WTC11 (cell line): ENCODE measurements around the gene HCLS1. TPM values are rescaled to one million over a fixed set of nuclear protein-coding genes. Genes with fewer than 3 reads are reported as not detected.

ENCODE experiments used
- ATAC-seq: fragments of 200-7000 bp; cut with Tn5 transposase; 2 replicates; pipeline ENCODE4 v1.10.0; 2021; ENCODE audit warnings: mild to moderate bottlenecking, moderate library complexity
- CTCF ChIA-PET: fragments of 300-600 bp; sonication (Branson Sonifier 250); formaldehyde crosslinking; loops from one replicate; lab custom pipeline; 2021; ENCODE audit warnings: antibody characterized with exemption; lab: Charles Lee
- POLR2A ChIA-PET: fragments of 350-600 bp; sonication (Branson Sonifier 250); formaldehyde crosslinking; loops from one replicate; lab custom pipeline; 2021; ENCODE audit warnings: antibody characterized with exemption; lab: Charles Lee
- DNase-seq: peaks from one replicate; pipeline ENCODE4 v3.0.0; 2021; ENCODE audit warnings: low spot score
- H3K27ac Mint-ChIP-seq: 2 replicates; pipeline ENCODE4 v1.8.0; 2021; ENCODE audit warnings: mixed read lengths
- H3K27me3 Mint-ChIP-seq: 2 replicates; pipeline ENCODE4 v1.8.0; 2021; ENCODE audit warnings: low read depth, mild to moderate bottlenecking, moderate library complexity, mixed read lengths
- H3K36me3 Mint-ChIP-seq: 2 replicates; pipeline ENCODE4 v1.8.0; 2021; ENCODE audit warnings: mixed read lengths
- H3K4me1 Mint-ChIP-seq: 2 replicates; pipeline ENCODE4 v1.8.0; 2022; ENCODE audit warnings: mixed read lengths
- H3K4me3 Mint-ChIP-seq: 2 replicates; pipeline ENCODE4 v1.8.0; 2021; ENCODE audit warnings: mild to moderate bottlenecking, moderate library complexity, mixed read lengths
- H3K9me3 Mint-ChIP-seq: 2 replicates; pipeline ENCODE4 v1.8.0; 2021; ENCODE audit warnings: mixed read lengths
- ESRRA ChIP-seq: sonication (generic); formaldehyde crosslinking; IDR thresholded peaks from 2 replicates; pipeline ENCODE4 v1.8.1; 2022; ENCODE audit warnings: mild to moderate bottlenecking, missing genetic modification reagents, borderline replicate concordance
- FOXK1 ChIP-seq: sonication (generic); formaldehyde crosslinking; IDR thresholded peaks from 2 replicates; pipeline ENCODE4 v1.8.0; 2022; ENCODE audit warnings: mild to moderate bottlenecking, moderate library complexity, missing genetic modification reagents
- HMGA2 ChIP-seq: fragments of 250-450 bp; sonication (Bioruptor Pico); IDR thresholded peaks from 2 replicates; pipeline ENCODE4 v1.4.0; 2021; ENCODE audit warnings: mild to moderate bottlenecking, moderate library complexity
- KAT7 ChIP-seq: sonication (generic); formaldehyde crosslinking; IDR thresholded peaks from 2 replicates; pipeline ENCODE4 v1.8.1; 2023; ENCODE audit warnings: missing genetic modification reagents, mild to moderate bottlenecking, borderline replicate concordance
- NFYB ChIP-seq: sonication (generic); formaldehyde crosslinking; conservative IDR thresholded peaks from 2 replicates; pipeline ENCODE4 v1.8.0; 2022; ENCODE audit warnings: low read depth, missing genetic modification reagents
- PRRX2 ChIP-seq: fragments of 250-450 bp; sonication (Bioruptor Pico); IDR thresholded peaks from 2 replicates; pipeline ENCODE4 v1.8.0; 2021; ENCODE audit warnings: mild to moderate bottlenecking
- RELA ChIP-seq: sonication (generic); formaldehyde crosslinking; IDR thresholded peaks from 2 replicates; pipeline ENCODE4 v1.8.1; 2022; ENCODE audit warnings: missing genetic modification reagents, mild to moderate bottlenecking, borderline replicate concordance
- RORB ChIP-seq: fragments of 250-450 bp; sonication (Bioruptor Pico); IDR thresholded peaks from 2 replicates; pipeline ENCODE4 v1.9.0; 2021; ENCODE audit warnings: mild to moderate bottlenecking
- SMAD4 ChIP-seq: sonication (generic); formaldehyde crosslinking; IDR thresholded peaks from 2 replicates; pipeline ENCODE4 v1.8.0; 2022; ENCODE audit warnings: mild to moderate bottlenecking, missing genetic modification reagents
- SP1 ChIP-seq: sonication (generic); formaldehyde crosslinking; conservative IDR thresholded peaks from 2 replicates; pipeline ENCODE4 v1.8.1; 2022; ENCODE audit warnings: missing genetic modification reagents
- TCF7 ChIP-seq: sonication (generic); formaldehyde crosslinking; IDR thresholded peaks from 2 replicates; pipeline ENCODE4 v1.8.0; 2022; ENCODE audit warnings: mild to moderate bottlenecking, low read depth, missing genetic modification reagents, moderate library complexity
- TEAD1 ChIP-seq: sonication (generic); formaldehyde crosslinking; IDR thresholded peaks from 2 replicates; pipeline ENCODE4 v1.8.0; 2022; ENCODE audit warnings: mild to moderate bottlenecking, missing genetic modification reagents
- TP53 ChIP-seq: sonication (generic); formaldehyde crosslinking; IDR thresholded peaks from 2 replicates; pipeline ENCODE4 v1.8.1; 2023; ENCODE audit warnings: mild to moderate bottlenecking, missing genetic modification reagents
- ZNF121 ChIP-seq: sonication (generic); formaldehyde crosslinking; IDR thresholded peaks from 2 replicates; pipeline ENCODE4 v1.8.0; 2023; ENCODE audit warnings: missing genetic modification reagents
- ZNF138 ChIP-seq: sonication (generic); formaldehyde crosslinking; conservative IDR thresholded peaks from 2 replicates; pipeline ENCODE4 v1.8.1; 2022; ENCODE audit warnings: mild to moderate bottlenecking, moderate library complexity, missing genetic modification reagents
- ZNF396 ChIP-seq: fragments of 250-450 bp; sonication (Bioruptor Pico); IDR thresholded peaks from 2 replicates; pipeline ENCODE4 v1.8.0; 2021; ENCODE audit warnings: mild to moderate bottlenecking, moderate library complexity, borderline replicate concordance
- ZNF416 ChIP-seq: fragments of 250-450 bp; sonication (Bioruptor Pico); IDR thresholded peaks from 2 replicates; pipeline ENCODE4 v1.9.0; 2021; ENCODE audit warnings: mild to moderate bottlenecking, inconsistent platforms
- total RNA-seq: library from RNA; stranded (reverse); gene quantifications from 3 replicates; pipeline ENCODE4 v1.2.3, GENCODE V29; 2021
- TF ChIP-seq, protein P1 (sequence below): fragments of 250-450 bp; sonication (Bioruptor Pico); IDR thresholded peaks from 2 replicates; pipeline ENCODE4 v1.9.0; 2021; ENCODE audit warnings: mild to moderate bottlenecking
- TF ChIP-seq, protein P2 (sequence below): fragments of 250-450 bp; sonication (Bioruptor Pico); conservative IDR thresholded peaks from 2 replicates; pipeline ENCODE4 v1.9.0; 2021; ENCODE audit warnings: mild to moderate bottlenecking
- TF ChIP-seq, protein P3 (sequence below): sonication (generic); formaldehyde crosslinking; IDR thresholded peaks from 2 replicates; pipeline ENCODE4 v1.8.0; 2022; ENCODE audit warnings: mild to moderate bottlenecking, missing genetic modification reagents
- TF ChIP-seq, protein P4 (sequence below): sonication (generic); formaldehyde crosslinking; IDR thresholded peaks from 2 replicates; pipeline ENCODE4 v1.8.0; 2022; ENCODE audit warnings: missing genetic modification reagents
- TF ChIP-seq, protein P5 (sequence below): sonication (generic); formaldehyde crosslinking; IDR thresholded peaks from 2 replicates; pipeline ENCODE4 v1.8.0; 2023; ENCODE audit warnings: missing genetic modification reagents, mild to moderate bottlenecking, borderline replicate concordance
- TF ChIP-seq, protein P6 (sequence below): sonication (generic); formaldehyde crosslinking; IDR thresholded peaks from 2 replicates; pipeline ENCODE4 v1.8.1; 2022; ENCODE audit warnings: low read depth, mild to moderate bottlenecking, moderate library complexity, missing genetic modification reagents, borderline replicate concordance

The HCLS1 gene
- total RNA-seq, 1 experiment from 2014 or later = 2.6 TPM

DNA sequence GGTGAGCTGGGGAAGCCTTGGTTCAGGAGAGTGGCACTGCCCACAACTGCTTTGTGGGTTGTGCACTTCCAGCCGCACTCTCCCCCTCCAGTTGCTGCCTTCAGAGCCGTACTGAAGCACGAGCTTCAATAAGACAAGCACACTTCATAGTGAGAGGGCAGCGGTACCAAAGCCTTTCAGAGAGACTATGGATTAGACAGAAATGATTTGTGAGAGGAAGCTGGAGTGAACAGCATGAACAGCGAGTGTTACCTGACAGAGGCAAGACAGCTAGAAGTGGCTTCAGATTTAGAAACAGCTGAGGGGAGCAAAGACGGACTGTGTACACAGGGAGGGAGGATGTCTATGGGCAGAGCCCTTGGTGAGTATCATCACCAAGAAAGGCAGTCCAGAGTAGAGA lies 31.1 kb downstream of the HCLS1 start:
- ChIA-PET POLR2A (no interaction called here), CTCF (no interaction called here)
- H3K4me1 Mint-ChIP-seq = peaks cover 28% of the 10 kb centered on the region

DNA sequence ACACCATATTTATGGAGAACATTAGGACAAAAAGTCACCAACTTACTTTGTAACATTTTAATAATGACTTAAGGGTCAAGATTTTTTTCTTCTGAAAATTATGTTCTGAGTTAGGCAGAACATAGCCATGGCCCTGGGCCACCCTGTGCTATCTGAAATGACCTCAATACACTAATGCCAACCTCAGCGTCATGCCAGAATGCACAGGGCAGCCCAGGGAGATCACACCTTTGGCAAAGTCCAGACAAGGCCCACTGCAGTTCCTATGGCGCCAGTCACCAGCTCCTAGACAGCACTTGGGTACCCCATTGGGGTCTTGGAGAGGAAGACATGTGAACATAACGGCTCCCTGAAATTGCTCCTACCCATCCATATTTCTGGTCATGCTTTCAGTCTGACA lies 33.1 kb downstream of the HCLS1 start:
- TF ChIP-seq, protein P1, sequence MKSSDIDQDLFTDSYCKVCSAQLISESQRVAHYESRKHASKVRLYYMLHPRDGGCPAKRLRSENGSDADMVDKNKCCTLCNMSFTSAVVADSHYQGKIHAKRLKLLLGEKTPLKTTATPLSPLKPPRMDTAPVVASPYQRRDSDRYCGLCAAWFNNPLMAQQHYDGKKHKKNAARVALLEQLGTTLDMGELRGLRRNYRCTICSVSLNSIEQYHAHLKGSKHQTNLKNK (CRISPR knock-in tag) = no peak
- TF ChIP-seq SP1 (CRISPR knock-in tag) (no peak), KAT7 (no peak), NFYB (CRISPR knock-in tag) (no peak), SMAD4 (CRISPR knock-in tag) (no peak), ESRRA (no peak), ZNF138 (CRISPR knock-in tag) (no peak), PRRX2 (CRISPR knock-in tag) (no peak), TP53 (CRISPR knock-in tag) (no peak), TCF7 (CRISPR knock-in tag) (no peak), FOXK1 (CRISPR knock-in tag) (no peak), ZNF121 (no peak)
- TF ChIP-seq, protein P2, sequence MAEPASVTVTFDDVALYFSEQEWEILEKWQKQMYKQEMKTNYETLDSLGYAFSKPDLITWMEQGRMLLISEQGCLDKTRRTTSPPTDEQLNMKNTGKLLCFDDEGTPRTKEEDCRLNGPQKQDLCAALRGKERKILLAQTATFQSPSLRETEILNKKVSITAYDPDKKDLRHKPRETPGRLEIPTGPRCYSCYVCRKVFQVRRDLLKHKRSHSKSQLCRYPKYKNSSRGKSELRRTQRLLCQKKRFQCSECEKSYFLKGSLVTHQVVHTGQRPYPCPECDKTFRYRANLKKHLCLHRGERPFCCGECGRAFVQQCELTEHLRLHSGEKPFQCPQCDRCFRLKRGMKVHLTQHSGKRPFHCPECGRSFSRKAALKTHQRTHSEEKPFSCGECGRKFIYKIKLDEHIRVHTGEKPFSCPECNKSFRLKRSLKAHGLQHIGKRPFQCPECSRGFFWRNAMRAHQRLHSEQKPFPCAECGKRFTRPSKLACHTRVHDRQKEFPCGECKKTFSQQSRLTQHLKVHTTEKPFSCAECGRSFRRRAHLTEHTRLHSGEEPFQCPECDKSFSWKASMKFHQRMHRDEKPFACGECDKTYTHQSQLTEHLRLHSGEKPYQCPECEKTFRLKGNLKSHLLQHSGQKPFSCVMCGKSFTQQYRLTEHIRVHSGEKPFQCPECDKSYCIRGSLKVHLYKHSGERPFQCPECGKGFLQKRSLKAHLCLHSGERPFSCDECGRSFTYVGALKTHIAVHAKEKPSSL = no peak
- TF ChIP-seq, protein P3, sequence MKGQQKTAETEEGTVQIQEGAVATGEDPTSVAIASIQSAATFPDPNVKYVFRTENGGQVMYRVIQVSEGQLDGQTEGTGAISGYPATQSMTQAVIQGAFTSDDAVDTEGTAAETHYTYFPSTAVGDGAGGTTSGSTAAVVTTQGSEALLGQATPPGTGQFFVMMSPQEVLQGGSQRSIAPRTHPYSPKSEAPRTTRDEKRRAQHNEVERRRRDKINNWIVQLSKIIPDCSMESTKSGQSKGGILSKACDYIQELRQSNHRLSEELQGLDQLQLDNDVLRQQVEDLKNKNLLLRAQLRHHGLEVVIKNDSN (CRISPR knock-in tag) = no peak
- TF ChIP-seq, protein P4, sequence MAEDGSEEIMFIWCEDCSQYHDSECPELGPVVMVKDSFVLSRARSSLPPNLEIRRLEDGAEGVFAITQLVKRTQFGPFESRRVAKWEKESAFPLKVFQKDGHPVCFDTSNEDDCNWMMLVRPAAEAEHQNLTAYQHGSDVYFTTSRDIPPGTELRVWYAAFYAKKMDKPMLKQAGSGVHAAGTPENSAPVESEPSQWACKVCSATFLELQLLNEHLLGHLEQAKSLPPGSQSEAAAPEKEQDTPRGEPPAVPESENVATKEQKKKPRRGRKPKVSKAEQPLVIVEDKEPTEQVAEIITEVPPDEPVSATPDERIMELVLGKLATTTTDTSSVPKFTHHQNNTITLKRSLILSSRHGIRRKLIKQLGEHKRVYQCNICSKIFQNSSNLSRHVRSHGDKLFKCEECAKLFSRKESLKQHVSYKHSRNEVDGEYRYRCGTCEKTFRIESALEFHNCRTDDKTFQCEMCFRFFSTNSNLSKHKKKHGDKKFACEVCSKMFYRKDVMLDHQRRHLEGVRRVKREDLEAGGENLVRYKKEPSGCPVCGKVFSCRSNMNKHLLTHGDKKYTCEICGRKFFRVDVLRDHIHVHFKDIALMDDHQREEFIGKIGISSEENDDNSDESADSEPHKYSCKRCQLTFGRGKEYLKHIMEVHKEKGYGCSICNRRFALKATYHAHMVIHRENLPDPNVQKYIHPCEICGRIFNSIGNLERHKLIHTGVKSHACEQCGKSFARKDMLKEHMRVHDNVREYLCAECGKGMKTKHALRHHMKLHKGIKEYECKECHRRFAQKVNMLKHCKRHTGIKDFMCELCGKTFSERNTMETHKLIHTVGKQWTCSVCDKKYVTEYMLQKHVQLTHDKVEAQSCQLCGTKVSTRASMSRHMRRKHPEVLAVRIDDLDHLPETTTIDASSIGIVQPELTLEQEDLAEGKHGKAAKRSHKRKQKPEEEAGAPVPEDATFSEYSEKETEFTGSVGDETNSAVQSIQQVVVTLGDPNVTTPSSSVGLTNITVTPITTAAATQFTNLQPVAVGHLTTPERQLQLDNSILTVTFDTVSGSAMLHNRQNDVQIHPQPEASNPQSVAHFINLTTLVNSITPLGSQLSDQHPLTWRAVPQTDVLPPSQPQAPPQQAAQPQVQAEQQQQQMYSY = no peak
- TF ChIP-seq, all 79 proteins: peak for 0
- CTCF ChIA-PET = no interaction called here
- no peak overlapping the region for H3K27ac Mint-ChIP-seq
- POLR2A ChIA-PET = no interaction called here
- H3K4me1 Mint-ChIP-seq = peaks cover 25% of the 10 kb centered on the region
- H3K27me3 Mint-ChIP-seq = no peaks in the 10 kb centered on the region
- ATAC-seq (no peak), DNase-seq (no peak)
- no peaks in the 10 kb centered on the region for H3K9me3 Mint-ChIP-seq
- H3K36me3 Mint-ChIP-seq = no peaks in the 10 kb centered on the region
- H3K4me3 Mint-ChIP-seq = no peak overlapping the region

More for the DNA sequence above, 31.1 kb downstream of the HCLS1 start:
- Mint-ChIP-seq H3K4me3 (no peak overlapping the region), H3K9me3 (peaks cover 4% of the 10 kb centered on the region; the same call in 1 of the 2 replicates), H3K36me3 (no peaks in the 10 kb centered on the region), H3K27ac (no peak overlapping the region), H3K27me3 (no peaks in the 10 kb centered on the region)
- TF ChIP-seq RELA (no peak), ZNF396 (CRISPR knock-in tag) (no peak)
- ATAC-seq (no peak), DNase-seq (no peak)

DNA sequence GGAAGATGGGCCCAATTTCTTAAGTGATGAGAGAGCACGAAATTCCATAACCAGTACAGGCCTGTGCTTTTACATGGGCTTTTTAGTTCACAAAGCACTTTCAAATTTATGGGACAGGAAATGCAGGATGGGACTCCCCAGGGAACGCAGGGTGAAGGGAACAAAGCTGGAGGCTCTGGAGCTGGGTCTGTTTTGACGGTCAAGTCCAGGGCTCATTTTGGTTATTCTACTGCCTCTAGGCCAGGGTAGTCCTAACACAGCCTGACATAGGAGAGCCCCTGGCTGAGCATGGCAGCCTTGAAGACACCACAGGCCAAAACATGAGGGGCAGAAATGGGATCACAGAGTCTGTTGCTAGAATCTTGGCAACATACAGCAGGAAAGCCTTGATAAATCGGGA lies 33.5 kb downstream of the HCLS1 start:
- DNase-seq (no peak), ATAC-seq (no peak)
- POLR2A ChIA-PET = interaction anchor here (0.6 kb wide), 1 partner anchor 12 kb away, joined by 5 read pairs; no protein-coding TSS in a partner anchor
- Mint-ChIP-seq H3K9me3 (no peaks in the 10 kb centered on the region), H3K4me1 (peaks cover 25% of the 10 kb centered on the region), H3K27ac (no peak overlapping the region), H3K36me3 (no peaks in the 10 kb centered on the region), H3K27me3 (no peaks in the 10 kb centered on the region; the same call in 1 of the 2 replicates), H3K4me3 (no peak overlapping the region)
- CTCF ChIA-PET = no interaction called here
- TF ChIP-seq ZNF416 = no peak
- no peak for TF ChIP-seq RORB (CRISPR knock-in tag)
- no peak for TF ChIP-seq TEAD1 (CRISPR knock-in tag)
- TF ChIP-seq, protein P5, sequence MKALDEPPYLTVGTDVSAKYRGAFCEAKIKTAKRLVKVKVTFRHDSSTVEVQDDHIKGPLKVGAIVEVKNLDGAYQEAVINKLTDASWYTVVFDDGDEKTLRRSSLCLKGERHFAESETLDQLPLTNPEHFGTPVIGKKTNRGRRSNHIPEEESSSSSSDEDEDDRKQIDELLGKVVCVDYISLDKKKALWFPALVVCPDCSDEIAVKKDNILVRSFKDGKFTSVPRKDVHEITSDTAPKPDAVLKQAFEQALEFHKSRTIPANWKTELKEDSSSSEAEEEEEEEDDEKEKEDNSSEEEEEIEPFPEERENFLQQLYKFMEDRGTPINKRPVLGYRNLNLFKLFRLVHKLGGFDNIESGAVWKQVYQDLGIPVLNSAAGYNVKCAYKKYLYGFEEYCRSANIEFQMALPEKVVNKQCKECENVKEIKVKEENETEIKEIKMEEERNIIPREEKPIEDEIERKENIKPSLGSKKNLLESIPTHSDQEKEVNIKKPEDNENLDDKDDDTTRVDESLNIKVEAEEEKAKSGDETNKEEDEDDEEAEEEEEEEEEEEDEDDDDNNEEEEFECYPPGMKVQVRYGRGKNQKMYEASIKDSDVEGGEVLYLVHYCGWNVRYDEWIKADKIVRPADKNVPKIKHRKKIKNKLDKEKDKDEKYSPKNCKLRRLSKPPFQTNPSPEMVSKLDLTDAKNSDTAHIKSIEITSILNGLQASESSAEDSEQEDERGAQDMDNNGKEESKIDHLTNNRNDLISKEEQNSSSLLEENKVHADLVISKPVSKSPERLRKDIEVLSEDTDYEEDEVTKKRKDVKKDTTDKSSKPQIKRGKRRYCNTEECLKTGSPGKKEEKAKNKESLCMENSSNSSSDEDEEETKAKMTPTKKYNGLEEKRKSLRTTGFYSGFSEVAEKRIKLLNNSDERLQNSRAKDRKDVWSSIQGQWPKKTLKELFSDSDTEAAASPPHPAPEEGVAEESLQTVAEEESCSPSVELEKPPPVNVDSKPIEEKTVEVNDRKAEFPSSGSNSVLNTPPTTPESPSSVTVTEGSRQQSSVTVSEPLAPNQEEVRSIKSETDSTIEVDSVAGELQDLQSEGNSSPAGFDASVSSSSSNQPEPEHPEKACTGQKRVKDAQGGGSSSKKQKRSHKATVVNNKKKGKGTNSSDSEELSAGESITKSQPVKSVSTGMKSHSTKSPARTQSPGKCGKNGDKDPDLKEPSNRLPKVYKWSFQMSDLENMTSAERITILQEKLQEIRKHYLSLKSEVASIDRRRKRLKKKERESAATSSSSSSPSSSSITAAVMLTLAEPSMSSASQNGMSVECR (CRISPR knock-in tag) = no peak
- no peak for TF ChIP-seq HMGA2 (CRISPR knock-in tag)
- TF ChIP-seq, protein P6, sequence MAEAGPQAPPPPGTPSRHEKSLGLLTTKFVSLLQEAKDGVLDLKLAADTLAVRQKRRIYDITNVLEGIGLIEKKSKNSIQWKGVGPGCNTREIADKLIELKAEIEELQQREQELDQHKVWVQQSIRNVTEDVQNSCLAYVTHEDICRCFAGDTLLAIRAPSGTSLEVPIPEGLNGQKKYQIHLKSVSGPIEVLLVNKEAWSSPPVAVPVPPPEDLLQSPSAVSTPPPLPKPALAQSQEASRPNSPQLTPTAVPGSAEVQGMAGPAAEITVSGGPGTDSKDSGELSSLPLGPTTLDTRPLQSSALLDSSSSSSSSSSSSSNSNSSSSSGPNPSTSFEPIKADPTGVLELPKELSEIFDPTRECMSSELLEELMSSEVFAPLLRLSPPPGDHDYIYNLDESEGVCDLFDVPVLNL (CRISPR knock-in tag) = no peak
- no peak for TF ChIP-seq SMAD4 (CRISPR knock-in tag)
